GM04504 (cell line): ENCODE data around the gene PRH2.
A peak's percentile ranks its signal among the peaks of the same experiment; 100 is the strongest.

Experiments used
- DNase-seq: peaks from one replicate; pipeline ENCODE4 v3.0.0-alpha.2; 2012; ENCODE audit warnings: low read depth

PRH2 gene

DNA sequence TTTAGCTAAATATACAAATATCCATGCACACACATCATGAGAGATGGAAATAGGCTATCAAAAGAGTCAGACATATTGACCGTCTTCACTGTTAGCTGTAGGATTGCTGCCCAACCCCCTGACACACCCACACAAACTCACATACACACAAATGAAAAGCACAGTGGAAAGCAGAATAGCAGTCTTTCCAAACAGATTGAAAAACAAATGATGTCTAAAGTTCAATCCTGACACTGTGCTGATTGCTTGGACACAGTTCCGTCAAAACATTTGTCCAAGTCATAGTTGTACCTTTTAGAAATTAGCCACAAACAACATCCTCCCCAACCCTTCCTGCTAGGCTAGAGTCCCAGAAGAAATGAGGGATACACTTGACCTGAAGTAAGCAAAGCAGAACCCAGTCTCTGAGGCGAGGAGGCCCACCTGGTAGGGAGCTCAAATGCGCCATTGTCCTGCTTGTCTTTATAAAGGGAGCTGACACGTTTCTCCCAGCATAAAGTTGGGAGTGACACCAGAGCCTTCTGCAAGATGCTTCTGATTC, at the start of gene PRH2:
PRH2 (plus strand) TSS at position 491 of the 541 bp plus-strand sequence; CDS start at position 529, 38 bp downstream.
- no peak for DNase-seq

DNA sequence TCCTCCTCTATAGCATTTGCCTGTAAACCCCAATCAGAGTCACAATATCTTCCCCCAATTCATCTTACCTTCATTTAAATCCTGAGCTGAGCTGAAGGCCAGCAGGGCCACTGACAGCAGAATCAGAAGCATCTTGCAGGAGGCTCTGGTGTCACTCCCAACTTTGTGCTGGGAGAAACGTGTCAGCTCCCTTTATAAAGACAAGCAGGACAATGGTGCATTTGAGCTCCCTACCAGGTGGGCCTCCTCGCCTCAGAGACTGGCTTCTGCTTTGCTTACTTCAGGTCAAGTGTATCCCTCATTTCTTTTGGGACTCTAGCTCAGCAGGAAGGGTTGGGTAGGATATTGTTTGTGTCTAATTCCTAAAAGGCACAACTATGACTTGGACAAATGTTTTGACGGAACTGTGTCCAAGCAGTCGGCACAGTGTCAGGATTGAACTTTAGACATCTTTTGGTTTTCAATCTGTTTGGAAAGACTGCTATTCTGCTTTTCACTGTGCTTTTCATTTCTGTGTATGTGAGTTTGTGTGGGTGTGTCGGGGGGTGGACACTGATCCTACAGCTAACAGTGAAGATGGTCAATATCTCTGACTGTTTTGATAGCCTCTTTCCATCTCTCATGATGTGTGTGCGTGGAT, 44.8 kb upstream of the PRH2 start, which contains the start of gene PRH1:
PRH1 (minus strand) TSS at position 170 of the 640 bp plus-strand sequence; CDS start at position 132, 38 bp downstream.
- no peak for DNase-seq

DNA sequence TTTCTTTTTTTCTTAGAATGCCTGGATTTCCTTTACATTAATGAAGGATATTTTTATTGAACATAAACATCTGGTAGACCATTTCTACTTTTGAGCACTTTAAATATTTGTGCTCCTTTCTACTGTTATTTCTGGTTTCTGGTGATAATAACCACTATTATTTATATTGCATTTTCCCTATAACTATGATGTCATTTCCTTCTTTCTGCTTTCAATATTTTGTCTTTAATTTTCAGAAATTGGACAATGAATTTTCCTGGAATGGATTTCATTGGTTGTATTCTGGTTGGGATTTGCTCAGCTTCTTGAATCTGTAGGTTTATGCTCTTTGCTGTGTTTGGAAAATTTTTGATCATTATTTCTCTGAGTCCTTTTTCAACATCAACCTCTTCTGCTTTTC, 39.8 kb upstream of the PRH2 start:
- DNase-seq: no peak

DNA sequence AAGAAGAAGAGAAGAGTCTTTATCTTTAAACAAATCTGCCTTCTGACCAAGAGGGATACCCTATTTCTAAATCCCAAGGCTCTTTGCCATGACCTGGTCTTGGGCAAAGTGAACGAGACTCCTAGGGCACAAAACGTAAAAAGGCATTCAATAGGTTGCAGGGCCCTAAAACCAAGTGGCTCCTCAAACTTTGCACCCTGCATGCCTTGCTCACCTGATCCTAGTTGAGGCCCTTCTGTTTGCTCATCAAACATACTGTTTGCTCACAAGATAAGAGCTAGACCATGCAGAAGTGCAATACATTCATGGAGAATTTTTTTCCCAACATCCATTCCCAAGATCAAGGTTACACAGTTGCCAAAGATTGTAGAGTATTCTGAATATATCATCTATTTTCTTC, 37.1 kb upstream of the PRH2 start:
- DNase-seq: no peak

DNA sequence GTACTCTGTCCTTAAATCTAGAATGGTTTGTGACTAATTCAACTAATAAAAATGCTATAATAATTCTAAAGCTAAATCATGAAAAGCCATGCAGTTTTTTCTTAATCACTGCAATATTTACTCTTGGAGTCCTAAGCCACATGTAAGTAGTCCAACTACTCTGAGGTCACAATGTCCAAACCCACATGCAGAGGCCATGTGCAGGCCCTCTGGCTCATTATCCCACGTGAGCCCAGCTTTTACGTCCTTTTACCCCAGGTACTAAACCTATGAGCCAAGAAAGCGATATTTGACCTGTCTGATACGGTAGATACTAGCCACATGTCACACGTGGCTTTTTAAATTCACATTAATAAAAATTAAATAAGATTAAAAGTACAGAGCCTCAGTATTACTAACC, 32.2 kb upstream of the PRH2 start:
- DNase-seq: no peak

DNA sequence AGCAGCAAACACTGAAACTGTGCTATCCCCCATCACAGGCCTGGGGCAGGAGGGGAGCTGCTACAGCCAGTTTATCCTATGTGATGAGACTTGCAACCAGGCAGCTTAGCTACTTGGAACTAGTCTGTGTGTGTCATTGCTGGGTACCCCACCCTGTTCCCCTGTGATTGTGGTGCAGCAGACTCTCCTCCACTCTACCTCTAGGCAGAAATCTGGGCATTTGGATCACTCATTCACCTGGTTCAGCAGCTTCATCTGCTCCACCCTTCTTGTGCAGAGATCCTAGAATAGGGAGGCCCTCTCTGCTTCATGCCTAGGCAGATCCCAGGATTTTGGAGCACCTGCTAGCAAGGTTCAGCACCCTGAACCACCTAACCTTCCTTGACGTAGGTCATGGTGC, 28.5 kb upstream of the PRH2 start:
- DNase-seq: no peak

DNA sequence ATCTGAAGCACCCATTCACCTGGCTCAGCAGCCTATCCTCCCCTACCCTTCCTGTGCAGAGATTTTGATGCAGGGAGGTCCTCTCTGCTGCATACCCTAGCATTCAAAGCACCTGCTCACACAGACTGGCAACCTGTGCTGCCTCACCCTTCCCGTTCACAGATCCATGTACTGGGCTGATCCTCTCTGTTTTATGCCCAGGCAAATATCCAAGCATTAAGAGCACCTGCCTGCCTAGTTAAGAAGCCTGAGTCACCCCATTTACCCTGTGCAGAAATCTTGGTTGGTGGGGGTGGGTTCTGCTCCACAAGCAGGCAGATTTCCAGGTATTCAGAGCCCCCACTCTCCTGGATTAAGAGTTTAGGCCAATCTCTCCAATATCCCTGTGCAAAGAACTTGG, 28.1 kb upstream of the PRH2 start:
- DNase-seq: no peak

DNA sequence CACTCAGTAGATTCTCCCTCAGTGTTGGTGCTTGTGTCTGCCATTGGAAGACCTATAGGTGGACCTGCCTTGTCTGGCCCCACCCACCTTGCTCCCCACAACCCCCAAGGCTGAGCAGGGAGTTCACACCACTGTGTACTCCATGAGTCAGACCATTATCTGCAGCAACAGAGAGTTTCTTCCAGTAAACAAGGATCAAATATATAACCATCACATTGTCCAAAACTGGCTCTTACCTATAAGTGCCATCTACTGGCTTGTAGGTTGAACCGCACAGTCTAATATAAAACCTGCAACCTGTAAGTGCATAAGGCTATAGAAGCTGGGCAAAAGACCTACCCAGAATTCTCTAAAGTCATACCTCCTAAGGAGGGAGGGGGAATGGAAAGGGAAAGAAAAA, 27.6 kb upstream of the PRH2 start:
- DNase-seq: no peak

DNA sequence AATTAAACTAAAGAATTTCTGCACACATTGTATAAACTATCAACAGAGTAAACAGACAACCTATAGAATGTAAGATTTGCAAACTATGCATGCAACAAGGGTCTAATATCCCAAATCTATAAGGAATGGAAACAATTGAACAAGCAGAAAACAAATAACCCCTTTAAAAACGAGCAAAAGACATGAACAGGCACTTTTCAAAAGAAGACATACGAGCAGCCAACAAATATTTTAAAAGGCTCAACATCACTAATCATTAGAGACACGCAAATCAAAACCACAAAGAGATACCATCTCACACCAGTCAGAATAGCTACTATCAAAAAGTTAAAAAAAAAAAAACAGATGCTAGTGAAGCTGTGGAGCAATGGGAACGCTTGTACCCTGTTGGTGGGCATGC, 24.4 kb upstream of the PRH2 start:
- no peak for DNase-seq

DNA sequence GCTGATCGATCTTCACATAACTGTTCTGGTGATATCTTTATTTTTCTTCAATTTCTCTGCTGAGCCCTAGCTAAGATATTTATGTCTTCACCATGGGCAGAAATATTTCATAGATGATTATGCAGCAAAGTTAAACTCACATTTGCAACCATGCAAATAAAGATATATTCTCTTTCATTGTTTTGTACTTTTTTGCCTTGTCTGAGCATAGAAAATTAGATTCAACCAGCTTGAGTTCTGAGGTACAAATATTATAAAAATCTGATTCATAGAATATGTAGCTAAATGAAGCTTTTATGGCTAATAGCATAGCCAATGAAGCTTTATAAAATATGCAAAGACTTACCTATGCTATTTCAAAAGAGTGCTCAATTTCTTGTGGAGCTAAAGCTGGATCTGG, 19.6 kb upstream of the PRH2 start, which contains the start of gene TAS2R13:
TAS2R13 (minus strand) TSS at position 101 of the 400 bp plus-strand sequence. CDS start 264 bp downstream, outside the sequence.
- no peak for DNase-seq

DNA sequence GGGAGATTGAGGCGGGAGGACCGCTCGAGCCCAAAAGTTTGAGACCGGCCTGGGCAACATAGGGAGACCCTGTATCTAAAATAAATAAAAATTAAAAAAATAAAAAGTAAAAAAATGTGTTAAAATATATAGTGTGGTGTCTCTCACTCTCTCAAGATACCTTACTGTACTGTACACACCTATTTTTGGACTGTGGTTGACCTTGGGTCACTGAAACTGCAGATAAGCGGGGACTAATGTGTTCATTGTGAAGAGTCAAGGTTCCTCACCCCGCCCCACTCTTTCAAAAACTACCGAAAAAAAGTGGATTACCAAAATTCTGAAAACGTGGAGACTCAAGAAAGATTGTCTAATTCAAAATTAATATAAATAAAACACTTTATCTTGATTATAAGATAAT, 18.7 kb upstream of the PRH2 start:
- DNase-seq: no peak

DNA sequence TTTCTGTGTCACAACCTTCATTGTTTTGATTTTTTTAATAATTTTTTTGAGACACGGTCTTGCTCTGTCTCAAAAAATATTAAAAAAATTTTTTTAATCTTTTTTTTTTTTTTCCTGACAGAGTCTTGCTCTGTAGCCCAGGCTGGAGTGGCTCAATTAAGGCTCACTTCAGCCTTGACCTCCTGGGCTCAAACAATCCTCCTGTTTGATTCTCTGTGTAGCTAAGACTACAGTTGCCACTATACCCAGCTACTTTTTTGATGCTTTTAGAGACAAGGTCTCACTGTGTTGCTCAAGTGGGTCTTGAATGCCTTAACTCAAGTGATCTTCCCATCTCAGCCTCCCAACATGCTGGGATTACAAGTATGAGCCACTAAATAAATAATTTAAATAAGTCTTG, 9.2 kb upstream of the PRH2 start:
- DNase-seq: no peak

DNA sequence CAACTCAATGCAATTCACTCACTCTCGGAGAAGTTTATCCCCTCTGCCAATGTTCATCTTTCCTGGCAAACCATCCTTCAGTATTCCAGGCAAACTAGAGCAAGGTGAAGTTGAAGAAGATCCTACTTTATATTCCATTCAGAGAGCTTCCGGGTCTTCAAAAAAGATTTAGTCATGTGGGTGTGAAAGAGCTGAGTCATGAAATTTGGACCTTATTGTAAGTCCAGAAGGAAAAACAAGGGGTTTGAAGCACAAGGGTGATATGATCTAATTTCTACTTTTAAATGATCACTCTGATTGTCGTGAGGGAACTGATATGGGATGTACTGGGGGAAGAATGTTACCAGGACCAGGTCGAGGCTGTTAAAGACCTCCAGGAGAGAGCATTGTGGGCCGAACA, 2.8 kb upstream of the PRH2 start:
- DNase-seq: no peak

DNA sequence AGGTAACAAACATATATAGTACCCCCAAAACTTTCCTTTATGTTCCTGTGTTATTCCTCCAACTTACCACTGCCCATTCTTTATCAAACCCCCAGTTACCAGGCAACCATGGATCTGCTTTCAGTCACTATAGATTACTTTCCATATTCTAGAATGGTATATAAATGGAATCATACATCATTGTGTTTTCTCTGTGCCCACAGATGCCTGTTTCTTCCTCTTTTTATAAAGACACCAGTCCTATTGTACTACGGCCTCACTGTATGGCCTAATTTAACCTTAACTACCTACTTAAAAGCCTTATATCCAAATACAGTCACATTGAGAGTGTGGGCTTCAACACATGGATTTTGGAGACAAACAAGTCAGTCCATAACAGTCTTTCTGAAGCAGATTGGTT, 7.5 kb downstream of the PRH2 start:
- DNase-seq: no peak

DNA sequence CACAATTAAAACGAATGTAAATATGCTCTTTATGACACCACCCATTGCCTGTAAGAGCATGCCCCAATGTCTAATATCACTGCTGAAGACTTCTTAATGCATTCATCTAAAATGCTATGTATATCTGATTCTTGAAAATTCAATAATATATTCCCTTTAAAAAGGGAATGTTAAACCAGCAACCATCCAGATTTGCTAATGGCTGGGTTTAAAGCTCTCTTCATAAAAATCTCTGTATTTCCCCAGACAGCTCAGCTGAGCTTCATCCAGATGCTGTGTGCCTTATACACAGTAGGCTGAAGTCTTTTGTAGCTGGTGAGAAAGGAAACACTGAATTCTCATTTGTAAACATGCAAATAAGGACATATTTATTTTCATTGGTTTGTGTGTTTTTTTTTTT, 10.1 kb downstream of the PRH2 start, which contains the start of gene TAS2R14:
TAS2R14 (minus strand) TSS at position 101 of the 400 bp plus-strand sequence; CDS start at position 45, 56 bp downstream.
- DNase-seq: no peak

DNA sequence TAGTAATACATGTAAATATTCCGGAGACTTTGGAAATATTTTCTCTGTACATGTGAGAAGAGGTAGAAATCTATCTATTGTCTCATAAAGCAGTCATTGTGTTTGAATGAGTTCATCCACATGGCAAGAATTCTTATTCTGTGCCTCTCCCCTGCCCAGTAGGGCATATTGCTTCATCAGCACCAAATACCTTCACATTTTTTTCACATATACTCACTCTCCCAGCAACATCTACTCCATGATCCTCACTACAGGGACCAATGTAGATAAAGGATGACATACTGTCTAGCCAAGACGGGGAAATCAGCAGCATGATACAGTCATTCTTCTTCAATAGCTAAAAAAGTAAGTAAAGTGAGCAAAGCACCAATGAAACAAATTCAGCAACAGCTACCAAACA, 11.4 kb downstream of the PRH2 start:
- peak; percentile 43 for DNase-seq

DNA sequence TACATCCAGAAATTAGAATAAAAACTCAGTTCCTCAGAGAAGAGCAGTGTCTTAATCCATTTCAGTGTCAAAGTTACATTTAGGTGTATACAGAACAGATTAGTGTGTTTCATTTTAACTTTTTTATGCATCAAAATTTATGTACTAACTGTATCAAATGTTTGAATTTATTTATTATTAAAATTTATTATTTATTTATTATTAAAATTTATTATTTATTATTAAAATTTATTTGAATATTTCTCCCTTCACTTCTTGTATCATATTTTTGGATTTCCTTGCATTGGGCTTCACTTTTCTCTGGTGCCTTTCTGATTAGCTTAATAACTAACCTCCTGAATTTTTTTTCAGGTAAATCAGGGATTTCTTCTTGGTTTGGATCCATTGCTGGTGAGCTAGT, 12.3 kb downstream of the PRH2 start:
- DNase-seq: no peak

DNA sequence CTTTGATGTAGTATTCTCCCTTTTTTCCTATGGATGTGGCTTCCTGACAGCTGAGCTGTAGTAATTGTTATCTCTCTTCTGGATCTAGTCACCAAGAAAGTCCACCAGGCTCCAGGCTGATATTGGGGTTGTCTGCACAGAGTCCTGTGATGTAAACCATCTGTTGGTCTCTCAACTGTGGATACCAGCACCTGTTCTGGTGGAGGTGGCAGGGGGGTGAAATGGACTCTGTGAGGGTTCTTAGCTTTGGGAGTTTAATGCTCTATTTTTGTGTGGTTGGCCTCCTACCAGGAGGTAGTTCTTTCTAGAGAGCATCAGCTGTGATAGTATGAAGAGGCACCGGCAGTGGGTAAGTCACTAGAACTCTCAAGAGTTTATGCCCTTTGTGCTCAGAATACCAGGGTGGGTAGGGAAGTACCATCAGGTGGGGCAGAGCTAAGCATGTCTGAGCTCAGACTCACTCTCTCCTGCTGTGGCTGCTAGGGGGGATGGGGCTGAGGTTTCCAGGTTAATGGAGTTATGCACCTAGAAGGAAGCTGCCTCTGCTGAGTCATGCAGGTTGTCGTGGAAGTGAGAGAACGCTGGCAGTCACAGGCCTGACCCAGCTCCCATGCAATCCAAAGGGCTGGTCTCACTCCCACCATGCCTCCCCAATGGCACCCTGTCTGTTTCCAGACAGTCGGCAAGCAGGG, 13.0 kb downstream of the PRH2 start:
- DNase-seq: no peak

DNA sequence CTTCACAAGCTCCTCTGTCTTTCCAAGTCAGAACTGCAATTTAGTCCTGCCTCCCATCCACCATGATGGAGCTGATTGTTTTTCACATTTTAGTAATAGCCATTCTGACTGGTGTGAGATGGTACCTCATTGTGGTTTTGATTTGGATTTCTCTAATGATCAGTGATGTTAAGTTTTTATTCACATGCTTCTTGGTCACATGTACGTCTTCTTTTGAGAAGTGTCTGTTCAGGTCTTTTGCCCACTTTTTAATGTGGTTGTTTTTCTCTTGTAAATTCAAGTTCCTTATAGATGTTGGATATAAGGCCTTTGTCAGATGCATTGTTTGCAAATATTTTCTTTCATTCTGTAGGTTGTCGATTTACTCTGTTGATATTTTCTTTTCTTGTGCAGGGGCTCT, 14.1 kb downstream of the PRH2 start:
- no peak for DNase-seq

DNA sequence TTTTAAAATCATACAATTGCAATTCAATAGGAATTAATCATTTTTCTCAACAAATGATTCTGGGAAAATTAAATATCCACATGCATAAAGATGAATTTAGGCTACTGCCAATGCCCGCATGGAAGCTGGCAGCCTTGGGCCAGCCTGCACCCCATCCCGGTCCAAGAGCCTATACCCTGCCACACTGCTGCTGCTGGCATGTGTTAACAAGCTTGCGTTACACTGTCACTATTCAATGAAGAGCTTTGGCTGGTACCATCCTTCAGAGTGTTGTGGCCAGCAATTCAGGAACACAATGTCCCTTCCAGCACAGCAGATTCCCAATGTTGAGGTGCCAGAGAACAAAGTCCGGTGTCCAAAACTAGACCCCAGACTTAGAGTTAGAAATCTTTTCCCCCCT, 23.6 kb downstream of the PRH2 start:
- DNase-seq: no peak

DNA sequence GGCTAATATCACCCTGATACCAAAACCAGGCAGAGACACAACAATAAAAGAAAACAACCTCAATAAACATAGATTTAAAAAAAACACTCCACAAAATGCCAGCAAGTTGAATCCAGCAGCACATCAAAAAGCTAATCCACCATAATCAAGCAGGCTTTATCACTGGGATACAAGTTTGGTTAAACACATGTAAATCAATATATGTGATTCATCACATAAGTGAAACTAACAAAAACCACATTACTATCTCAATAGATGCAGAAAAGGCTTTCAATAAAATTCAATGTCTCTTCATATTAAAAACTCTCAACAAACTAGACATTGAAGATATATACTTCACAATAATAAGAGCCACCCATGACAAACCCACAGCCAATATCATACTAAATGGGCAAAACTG, 27.0 kb downstream of the PRH2 start:
- DNase-seq: no peak

DNA sequence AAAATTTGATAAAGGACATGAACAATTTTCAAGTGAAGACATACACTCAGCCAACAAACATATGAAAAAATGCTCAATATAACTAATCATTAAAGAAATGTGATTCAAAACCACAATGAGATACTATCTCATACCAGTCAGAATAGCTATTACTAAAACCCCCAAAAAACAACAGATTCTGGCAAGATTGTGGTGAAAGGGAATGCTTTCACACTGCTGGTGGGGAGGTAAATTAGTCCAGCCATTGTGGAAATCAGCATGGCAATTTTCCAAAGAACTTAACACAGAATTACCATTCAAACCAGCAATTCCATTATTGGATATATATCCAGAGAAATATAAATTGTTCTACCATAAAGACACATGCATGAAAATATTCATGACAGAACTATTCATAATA, 28.7 kb downstream of the PRH2 start:
- DNase-seq: no peak

DNA sequence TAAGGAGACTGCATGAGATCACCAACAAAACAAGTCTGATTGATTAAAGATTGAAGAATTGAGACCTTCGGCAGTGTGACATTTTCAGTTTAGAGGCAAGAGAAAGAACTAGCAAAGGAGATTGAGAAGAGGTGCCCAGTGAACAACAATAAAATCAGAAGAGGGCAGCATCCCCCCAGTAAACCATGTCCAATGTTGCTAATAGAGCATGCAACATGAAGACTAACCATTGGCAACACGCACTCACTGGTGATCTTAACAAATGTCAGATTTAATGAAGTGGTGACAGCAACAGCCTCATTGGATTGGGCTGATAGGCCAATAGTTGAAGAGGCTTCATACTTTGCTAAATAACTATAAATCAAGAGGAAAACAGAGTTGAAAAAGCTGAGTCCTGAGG, 30.8 kb downstream of the PRH2 start:
- DNase-seq: no peak
